ENCODE results near the gene BRF1.

DNA sequence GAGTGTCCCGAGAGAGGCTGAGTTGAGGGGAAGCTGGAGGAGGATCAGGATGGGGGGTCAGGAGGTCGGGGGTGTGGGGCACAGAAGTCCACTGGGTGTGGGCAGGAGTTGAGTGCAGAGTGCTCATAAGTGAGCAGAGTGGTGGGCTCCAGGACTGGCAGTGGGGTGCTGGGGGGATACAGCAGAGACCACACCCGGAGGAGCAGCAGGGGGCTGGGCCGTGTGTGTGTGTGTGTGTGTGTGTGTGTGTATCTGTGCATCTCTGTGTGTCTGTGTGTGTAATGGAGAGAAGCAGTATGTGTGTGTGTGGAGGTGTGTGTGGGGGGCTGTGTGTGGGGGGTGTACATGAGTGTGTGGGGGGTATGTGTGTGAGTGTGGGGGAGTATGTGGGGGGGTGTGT lies 114.8 kb downstream of the BRF1 start:
- TF ChIP-seq CTCF (IDR thresholded peaks at IDR 0.05; ENCODE audit: control extremely low read depth in 1 of 3, insufficient read depth in 1 of 3, low read depth in 1 of 3, low read length in 3 of 3) (no peak), POLR2AphosphoS5 (IDR thresholded peaks at IDR 0.05; ENCODE audit: low read depth, low read length) (no peak), POLR2A (IDR thresholded peaks at IDR 0.05; ENCODE audit: control extremely low read depth in 1 of 2, low read depth in 2 of 2, low read length in 2 of 2) (no peak), GTF2F1 (IDR thresholded peaks at IDR 0.05; ENCODE audit: borderline replicate concordance, low read depth, low read length) (no peak), CREB1 (IDR thresholded peaks at IDR 0.05) (no peak), SUZ12 (IDR thresholded peaks at IDR 0.05; ENCODE audit: low read length) (no peak), JUND (IDR thresholded peaks at IDR 0.05; ENCODE audit: low read length) (no peak), EZH2 (IDR thresholded peaks at IDR 0.05; ENCODE audit: low read depth, low read length, severe bottlenecking) (no peak), CHD1 (IDR thresholded peaks at IDR 0.05; ENCODE audit: low read depth, low read length) (no peak), JUN (IDR thresholded peaks at IDR 0.05; ENCODE audit: low read depth, low read length) (no peak)
